ENCODE data around the gene PIK3R3. TPM values are rescaled to one million over a fixed set of nuclear protein-coding genes. Genes with fewer than 3 reads are reported as not detected.

The PIK3R3 gene
- total and polyA plus RNA-seq, 9 of the 15 experiments (the other 6 are each of a cell fraction or from before 2014, with no cell fraction given): 1.4 to 7.7 (median 4.6) TPM

DNA sequence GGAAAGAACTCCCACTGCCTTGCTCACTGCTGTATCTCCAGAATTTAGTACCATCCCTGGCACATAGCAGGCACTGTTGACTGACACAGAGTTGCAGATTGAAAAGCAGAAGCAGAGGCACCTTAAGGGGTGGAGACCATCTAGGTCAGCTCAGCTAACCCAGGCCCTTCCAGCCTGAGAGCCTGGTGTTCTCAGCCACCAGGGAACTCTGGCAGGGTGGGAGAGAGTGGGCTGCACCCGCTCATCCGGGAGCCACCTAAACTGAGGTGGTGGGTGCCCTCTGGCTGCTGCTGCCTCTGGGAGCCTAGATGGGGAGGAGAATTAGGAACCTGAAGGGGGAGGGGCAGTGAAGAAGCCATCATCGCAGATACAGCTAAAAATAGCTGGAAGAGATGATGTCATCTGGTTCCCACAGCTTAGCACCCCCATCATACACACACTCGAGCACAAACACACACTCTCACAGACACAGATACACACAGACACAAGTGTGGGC is 41.0 kb upstream of the PIK3R3 start (continued):
- TF ChIP-seq, protein P1, sequence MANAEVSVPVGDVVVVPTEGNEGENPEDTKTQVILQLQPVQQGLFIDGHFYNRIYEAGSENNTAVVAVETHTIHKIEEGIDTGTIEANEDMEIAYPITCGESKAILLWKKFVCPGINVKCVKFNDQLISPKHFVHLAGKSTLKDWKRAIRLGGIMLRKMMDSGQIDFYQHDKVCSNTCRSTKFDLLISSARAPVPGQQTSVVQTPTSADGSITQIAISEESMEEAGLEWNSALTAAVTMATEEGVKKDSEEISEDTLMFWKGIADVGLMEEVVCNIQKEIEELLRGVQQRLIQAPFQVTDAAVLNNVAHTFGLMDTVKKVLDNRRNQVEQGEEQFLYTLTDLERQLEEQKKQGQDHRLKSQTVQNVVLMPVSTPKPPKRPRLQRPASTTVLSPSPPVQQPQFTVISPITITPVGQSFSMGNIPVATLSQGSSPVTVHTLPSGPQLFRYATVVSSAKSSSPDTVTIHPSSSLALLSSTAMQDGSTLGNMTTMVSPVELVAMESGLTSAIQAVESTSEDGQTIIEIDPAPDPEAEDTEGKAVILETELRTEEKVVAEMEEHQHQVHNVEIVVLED (CRISPR knock-in tag; IDR thresholded peaks at IDR 0.05): no peak
- TF ChIP-seq STAG1 (CRISPR knock-in tag; IDR thresholded peaks at IDR 0.05; ENCODE audit: borderline replicate concordance) (no peak), TAF9B (IDR thresholded peaks at IDR 0.05; ENCODE audit: partially characterized antibody) (no peak), ZNF232 (CRISPR knock-in tag; IDR thresholded peaks at IDR 0.05) (no peak), ARID2 (IDR thresholded peaks at IDR 0.05) (no peak), CCAR2 (IDR thresholded peaks at IDR 0.05; ENCODE audit: low read depth, low read length) (no peak), NFE2 (IDR thresholded peaks at IDR 0.05; ENCODE audit: low read depth) (no peak), CHCHD3 (CRISPR knock-in tag; IDR thresholded peaks at IDR 0.05) (no peak), DPF2 (IDR thresholded peaks at IDR 0.05) (0 out of 2 replicates have a peak, but pooled peaks have one; percentile 39), ZC3H11A (IDR thresholded peaks at IDR 0.05; ENCODE audit: low read depth, low read length) (no peak), ZNF764 (CRISPR knock-in tag; IDR thresholded peaks at IDR 0.05; ENCODE audit: low read depth) (no peak)
- TF ChIP-seq, protein P2, sequence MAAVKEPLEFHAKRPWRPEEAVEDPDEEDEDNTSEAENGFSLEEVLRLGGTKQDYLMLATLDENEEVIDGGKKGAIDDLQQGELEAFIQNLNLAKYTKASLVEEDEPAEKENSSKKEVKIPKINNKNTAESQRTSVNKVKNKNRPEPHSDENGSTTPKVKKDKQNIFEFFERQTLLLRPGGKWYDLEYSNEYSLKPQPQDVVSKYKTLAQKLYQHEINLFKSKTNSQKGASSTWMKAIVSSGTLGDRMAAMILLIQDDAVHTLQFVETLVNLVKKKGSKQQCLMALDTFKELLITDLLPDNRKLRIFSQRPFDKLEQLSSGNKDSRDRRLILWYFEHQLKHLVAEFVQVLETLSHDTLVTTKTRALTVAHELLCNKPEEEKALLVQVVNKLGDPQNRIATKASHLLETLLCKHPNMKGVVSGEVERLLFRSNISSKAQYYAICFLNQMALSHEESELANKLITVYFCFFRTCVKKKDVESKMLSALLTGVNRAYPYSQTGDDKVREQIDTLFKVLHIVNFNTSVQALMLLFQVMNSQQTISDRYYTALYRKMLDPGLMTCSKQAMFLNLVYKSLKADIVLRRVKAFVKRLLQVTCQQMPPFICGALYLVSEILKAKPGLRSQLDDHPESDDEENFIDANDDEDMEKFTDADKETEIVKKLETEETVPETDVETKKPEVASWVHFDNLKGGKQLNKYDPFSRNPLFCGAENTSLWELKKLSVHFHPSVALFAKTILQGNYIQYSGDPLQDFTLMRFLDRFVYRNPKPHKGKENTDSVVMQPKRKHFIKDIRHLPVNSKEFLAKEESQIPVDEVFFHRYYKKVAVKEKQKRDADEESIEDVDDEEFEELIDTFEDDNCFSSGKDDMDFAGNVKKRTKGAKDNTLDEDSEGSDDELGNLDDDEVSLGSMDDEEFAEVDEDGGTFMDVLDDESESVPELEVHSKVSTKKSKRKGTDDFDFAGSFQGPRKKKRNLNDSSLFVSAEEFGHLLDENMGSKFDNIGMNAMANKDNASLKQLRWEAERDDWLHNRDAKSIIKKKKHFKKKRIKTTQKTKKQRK (IDR thresholded peaks at IDR 0.05; ENCODE audit: borderline replicate concordance, low read depth, low read length): no peak
- TF ChIP-seq, protein P3, sequence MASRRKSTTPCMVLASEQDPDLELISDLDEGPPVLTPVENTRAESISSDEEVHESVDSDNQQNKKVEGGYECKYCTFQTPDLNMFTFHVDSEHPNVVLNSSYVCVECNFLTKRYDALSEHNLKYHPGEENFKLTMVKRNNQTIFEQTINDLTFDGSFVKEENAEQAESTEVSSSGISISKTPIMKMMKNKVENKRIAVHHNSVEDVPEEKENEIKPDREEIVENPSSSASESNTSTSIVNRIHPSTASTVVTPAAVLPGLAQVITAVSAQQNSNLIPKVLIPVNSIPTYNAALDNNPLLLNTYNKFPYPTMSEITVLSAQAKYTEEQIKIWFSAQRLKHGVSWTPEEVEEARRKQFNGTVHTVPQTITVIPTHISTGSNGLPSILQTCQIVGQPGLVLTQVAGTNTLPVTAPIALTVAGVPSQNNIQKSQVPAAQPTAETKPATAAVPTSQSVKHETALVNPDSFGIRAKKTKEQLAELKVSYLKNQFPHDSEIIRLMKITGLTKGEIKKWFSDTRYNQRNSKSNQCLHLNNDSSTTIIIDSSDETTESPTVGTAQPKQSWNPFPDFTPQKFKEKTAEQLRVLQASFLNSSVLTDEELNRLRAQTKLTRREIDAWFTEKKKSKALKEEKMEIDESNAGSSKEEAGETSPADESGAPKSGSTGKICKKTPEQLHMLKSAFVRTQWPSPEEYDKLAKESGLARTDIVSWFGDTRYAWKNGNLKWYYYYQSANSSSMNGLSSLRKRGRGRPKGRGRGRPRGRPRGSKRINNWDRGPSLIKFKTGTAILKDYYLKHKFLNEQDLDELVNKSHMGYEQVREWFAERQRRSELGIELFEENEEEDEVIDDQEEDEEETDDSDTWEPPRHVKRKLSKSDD (conservative IDR thresholded peaks at IDR 0.05; ENCODE audit: low read length): no peak
- TF ChIP-seq, protein P4, sequence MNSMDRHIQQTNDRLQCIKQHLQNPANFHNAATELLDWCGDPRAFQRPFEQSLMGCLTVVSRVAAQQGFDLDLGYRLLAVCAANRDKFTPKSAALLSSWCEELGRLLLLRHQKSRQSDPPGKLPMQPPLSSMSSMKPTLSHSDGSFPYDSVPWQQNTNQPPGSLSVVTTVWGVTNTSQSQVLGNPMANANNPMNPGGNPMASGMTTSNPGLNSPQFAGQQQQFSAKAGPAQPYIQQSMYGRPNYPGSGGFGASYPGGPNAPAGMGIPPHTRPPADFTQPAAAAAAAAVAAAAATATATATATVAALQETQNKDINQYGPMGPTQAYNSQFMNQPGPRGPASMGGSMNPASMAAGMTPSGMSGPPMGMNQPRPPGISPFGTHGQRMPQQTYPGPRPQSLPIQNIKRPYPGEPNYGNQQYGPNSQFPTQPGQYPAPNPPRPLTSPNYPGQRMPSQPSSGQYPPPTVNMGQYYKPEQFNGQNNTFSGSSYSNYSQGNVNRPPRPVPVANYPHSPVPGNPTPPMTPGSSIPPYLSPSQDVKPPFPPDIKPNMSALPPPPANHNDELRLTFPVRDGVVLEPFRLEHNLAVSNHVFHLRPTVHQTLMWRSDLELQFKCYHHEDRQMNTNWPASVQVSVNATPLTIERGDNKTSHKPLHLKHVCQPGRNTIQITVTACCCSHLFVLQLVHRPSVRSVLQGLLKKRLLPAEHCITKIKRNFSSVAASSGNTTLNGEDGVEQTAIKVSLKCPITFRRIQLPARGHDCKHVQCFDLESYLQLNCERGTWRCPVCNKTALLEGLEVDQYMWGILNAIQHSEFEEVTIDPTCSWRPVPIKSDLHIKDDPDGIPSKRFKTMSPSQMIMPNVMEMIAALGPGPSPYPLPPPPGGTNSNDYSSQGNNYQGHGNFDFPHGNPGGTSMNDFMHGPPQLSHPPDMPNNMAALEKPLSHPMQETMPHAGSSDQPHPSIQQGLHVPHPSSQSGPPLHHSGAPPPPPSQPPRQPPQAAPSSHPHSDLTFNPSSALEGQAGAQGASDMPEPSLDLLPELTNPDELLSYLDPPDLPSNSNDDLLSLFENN (IDR thresholded peaks at IDR 0.05; ENCODE audit: low read depth in 2 of 2, low read length in 2 of 2): no peak
- TF ChIP-seq, protein P5, sequence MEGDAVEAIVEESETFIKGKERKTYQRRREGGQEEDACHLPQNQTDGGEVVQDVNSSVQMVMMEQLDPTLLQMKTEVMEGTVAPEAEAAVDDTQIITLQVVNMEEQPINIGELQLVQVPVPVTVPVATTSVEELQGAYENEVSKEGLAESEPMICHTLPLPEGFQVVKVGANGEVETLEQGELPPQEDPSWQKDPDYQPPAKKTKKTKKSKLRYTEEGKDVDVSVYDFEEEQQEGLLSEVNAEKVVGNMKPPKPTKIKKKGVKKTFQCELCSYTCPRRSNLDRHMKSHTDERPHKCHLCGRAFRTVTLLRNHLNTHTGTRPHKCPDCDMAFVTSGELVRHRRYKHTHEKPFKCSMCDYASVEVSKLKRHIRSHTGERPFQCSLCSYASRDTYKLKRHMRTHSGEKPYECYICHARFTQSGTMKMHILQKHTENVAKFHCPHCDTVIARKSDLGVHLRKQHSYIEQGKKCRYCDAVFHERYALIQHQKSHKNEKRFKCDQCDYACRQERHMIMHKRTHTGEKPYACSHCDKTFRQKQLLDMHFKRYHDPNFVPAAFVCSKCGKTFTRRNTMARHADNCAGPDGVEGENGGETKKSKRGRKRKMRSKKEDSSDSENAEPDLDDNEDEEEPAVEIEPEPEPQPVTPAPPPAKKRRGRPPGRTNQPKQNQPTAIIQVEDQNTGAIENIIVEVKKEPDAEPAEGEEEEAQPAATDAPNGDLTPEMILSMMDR (IDR thresholded peaks at IDR 0.05 in 2 of 3, conservative IDR thresholded peaks at IDR 0.05 in 1 of 3; ENCODE audit: insufficient read depth in 2 of 3, low read depth in 1 of 3, low read length in 3 of 3): peak in 2 of 3 experiments; percentile 25 to 37; a peak in 2 of 6 replicates

Measured in K562 (cell line).